HS-27A (cell line): ENCODE data around the gene CDYL.

ENCODE experiments used
- DNase-seq: peaks from one replicate; pipeline ENCODE4 v3.0.0-alpha.2; 2012; ENCODE audit warnings: low read depth, missing footprints

CDYL gene

DNA sequence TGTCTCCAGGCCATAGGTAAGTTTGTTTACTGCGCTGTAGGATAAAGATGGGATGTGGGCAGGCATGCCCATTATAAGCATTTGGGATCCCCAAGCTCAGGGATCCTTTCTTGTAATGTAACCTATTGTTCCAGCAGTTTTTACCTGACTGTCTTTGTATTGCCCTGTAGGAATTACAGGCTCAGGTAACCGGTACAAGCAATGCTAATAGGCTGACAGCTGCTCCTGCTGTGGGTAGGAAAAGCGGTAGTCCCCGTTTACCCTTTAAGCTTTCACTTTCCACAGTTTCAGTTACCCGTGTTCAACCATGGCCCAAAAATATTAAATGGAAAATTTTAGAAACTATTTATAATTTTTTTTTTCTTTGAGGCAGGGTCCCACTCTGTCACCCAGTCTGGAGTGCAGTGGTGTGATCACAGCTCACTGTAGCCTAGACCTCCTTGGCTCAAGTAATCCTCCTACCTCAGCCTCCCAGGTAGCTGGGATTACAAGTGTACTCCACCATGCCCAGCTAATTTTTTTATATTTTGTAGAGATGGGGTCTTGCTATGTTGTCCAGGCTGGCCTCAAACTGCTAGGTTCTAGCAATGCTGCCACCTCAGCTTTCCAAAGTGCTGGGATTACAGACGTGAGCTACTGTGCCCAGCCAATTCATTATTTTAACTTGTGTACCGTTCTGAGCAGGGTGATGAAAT lies 108.6 kb downstream of the CDYL start:
- DNase-seq, result no peak

DNA sequence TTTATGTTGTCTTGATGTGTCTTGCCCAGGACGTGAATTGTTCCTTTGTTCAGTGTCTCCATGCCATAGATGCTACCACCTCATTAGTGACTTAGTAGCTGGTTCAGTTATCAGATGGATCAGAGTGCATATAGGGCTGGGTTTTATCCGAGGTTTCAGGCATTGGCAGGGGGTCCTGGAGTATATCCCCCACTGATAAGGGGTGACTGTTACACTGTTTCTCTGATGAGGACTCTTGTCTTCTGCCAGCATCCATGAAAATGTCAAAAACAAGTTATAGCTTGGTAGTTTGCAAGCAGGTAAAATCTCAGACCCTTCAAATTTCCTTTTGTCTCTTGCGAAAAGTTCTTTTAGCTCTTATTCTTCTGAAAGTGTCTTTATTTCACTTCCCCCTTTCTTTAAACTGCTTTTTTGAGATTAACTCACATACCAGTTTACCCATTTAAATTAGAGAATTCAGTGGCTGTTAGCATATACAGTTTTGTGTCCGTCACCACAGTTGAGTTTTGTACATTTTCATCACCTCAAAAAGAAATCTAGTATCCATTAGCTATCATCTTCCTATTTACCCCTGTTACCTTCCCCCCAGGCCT lies 109.2 kb downstream of the CDYL start:
- DNase-seq, result no peak

DNA sequence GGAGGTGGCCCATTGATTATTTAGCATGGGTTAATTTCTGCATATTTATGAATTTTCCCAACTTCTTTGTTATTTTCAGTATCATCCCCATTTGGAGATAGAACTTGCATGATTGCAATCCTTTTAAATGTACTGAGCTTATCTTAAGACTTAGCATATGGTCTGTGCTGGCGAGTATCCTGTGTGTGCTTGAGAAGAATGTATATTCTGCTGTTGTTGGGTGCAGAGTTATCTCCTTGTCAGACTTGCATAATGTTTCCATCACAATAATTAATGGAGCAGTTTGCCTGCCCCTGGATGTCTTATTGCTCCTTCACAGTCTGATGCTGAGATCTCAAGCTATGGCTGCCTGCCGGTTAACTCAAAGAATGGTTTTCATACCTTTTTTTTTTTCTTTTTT lies 112.6 kb downstream of the CDYL start:
- no peak for DNase-seq

DNA sequence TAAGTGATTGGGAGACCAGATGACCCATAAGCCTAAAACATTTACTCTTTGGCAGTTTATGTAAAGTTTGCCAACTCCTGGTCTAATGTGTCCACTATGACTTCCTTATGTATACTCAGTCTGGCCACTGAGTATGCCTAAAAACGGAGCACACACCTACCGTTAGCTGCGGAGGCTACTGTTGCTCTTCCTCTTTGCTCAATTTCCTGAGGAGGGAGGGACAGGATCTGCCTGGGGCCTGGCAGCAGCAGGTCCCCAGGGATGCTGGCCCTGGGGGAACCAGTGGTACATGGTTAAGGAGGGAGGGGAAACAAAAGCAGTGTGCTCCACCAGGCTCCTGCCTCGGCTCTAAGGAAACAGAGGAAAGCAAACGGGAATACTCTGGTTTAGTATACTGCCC lies 113.5 kb downstream of the CDYL start:
- no peak for DNase-seq

DNA sequence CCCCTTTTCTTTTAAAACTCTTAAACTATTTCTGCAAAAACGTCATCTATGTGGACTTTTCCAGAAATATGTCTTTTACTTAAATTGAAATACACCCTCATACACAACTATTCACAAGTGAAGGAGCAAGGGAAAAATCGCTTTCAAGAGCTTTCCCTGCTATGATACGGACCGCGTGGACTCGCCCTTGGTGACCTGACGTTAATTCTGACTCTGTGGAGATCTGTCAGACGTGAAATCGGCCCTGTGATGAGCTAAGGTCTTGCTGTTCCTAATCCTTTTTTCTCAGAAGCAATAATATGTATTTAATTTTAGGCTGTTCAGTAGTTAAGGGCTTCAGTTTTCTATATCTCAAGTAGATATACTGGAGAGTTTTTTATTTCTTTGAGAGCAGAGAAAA lies 114.0 kb downstream of the CDYL start:
- DNase-seq, result no peak

DNA sequence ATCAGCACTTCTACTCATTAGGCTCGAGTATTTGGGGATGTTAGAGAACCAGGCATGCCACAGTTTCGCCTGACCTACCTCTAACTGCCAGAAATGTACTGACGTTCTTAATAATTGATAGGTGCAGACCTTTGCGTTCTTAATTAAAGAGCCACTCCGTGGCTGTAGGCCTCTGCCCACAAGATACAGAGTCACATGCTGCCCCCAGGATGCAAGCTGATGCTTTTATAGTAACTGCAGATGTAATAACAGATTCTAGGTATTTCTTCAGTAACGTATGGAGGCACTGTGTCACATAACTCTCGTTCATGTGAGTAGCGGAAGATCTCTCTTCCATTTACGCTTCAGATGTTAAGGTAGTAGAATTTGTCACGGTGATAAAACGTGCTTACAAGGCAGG lies 114.4 kb downstream of the CDYL start:
- no peak for DNase-seq

DNA sequence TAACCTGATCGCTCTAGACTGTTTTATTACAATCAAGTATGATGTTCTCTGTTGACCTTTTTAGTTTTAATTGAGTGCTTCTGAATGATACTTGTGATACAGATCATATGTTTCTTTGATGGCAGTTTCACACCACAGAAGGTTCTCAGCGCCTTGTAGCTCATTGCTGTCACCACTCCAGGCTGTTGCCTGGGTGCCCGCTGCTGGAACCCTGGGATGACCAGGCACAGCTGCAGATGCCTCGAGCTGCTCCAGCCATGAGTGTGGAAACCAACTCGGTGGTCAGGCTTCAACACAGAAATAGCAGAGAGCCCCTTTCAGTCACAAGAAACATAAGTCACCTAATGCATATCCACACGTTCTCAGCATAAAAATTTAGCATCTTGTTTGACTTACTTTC lies 114.9 kb downstream of the CDYL start:
- DNase-seq, result no peak

DNA sequence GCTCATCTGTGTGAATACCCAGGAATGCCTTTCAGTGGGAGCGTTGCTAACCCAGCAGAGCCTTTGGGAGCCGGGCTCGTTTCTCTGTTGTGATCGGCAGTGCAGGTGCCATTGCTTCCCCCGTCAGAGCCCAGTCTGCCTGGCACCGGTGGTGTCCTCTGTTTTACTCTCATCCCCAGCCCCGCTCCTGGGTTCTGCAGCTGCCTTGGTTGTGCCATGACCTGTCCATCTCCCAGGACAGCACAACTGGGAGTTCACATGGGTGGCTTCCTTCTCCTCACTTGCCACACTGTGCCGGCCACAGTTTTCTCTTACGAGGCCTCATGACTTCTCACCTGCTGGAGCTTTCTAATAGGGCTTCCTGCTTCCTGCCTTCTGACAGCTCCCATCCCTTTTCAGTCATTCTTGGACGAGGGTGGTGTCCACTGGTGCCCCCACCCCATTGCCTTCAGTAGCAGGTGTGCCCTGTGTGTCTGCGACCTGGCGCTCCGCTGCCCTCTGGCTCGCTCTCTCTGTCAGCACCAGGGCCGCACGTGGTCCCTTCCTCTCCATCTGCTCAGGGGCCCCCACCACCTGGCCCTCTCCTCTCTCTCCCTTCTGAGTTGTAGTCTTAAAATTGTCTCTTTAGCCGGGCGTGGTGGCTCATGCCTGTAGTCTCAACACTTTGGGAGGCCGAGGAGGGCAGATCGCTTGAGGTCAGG lies 116.7 kb downstream of the CDYL start:
- DNase-seq, result no peak

DNA sequence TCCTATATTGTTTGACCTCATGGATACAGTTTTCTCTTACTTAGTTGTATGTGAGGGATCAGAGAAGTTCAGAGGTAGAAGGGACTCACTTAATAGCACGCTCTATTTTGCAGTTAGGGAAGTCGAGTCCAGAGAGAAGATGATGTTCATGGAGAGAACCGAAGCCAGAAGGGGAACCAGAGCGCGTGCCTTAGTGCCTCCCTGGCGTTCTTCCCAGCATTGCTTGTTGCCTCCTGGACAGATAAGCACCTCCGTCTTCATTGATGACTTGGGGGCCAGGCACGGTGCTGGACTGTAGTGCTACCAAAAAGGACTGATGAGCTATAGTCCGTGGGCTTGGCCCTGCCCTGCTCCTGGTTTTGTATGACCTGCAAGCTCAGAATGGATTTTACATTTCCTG lies 117.8 kb downstream of the CDYL start:
- no peak for DNase-seq

DNA sequence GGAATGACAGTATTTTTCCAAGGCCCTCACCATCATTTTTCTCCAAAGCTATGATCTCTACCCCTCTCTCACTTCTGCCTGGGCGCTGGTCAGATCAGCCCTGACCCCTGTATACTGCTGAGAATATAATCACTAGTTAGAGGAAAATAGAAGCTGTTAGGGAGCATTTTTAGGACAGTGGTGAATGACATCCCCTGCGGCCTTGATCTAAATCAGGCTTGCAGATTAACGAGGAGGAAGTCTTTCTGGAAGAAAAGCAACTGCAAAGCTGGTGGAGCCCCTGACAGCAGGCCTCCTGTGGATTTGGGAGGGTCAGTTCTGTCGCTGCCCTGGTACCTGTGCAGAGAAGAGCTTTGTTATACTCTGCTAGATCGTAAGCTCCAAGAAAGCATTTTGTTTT lies 119.8 kb downstream of the CDYL start:
- DNase-seq, result no peak

DNA sequence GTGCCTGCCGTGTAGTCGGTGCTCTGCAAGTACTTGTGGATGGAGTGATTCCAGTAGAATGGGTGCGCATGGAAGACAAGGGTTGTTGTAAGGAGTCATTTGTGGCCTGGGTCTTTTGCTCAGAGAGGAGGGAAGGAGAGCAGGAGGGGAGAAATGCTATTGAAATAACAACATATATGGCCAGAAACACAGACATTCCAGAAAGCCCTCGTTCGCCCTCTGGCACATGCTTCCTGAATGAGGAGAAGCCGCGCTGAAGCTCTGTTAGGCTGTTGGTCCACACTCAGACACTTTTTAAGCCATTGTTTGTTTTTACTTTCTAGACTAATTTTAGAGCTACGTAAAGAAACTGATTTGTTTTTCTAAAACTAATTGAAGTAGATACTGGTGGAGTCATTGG lies 120.2 kb downstream of the CDYL start:
- DNase-seq, result no peak

DNA sequence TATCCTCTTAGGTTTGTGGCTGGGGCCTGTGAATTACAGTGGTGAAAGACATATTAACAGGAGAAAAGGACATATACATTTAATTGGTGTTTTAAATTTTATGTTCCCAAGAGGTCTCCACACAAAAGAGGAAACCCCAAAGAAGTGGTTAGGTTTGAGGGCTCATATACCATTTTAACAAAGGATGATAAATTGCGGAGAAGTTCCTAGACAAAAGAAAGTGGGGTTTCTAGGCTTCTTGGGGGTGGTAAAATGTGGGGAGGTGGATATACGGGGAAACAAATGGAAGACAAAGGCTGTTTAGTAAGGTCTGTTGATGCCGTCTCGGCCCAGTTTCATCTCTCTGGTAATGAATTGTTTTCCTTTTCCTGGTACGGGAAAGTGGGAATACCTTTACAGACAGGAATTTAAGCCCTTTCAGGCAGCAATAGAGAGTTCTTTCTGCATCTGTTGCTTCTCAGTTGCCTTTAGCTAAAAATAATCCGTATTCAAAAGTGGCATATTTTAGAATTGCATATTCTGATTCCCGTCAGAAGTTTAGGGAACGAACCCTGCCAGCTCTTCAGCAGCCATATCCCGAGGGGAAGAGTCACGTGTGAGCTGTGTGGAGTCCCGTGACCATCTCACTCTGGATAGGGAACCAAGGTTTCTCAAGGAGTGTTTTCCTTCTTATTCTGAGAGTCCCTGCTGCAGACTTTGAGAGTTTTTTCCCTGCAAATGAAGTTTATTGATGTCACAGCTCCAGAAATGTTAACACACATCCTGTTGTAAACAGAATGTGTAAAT lies 123.2 kb downstream of the CDYL start:
- no peak for DNase-seq

DNA sequence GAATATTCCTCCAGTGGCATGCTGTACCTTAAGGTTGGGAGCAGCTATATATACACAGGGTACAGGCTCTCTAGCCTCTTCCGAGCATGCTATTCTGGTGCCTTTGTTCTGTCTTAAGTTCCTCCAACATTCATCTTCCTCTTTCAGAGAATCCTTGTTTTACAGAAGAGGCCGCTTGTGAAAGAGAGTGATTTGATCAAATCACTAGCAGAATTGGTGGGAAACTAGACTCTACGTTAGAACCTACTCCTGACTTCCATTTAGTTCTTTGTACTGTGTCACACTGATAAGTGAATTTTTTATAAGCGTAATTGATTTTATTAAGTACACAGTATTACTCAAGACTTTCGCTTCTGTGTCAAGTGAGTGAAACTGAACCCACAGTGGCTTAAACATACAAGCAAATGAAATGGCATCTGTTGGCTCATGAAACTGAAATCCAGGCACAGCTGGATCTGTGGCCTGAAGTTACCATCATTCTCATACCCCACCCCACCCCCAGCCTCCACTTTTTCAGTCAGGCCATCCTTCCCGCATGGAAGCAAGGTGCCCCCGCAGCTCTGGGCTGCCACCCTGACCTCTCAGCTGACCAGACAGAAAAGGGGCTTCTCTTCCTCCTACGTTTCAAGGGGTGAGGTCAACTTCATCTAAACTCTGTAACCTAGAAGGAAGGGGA lies 125.3 kb downstream of the CDYL start:
- DNase-seq, result no peak

DNA sequence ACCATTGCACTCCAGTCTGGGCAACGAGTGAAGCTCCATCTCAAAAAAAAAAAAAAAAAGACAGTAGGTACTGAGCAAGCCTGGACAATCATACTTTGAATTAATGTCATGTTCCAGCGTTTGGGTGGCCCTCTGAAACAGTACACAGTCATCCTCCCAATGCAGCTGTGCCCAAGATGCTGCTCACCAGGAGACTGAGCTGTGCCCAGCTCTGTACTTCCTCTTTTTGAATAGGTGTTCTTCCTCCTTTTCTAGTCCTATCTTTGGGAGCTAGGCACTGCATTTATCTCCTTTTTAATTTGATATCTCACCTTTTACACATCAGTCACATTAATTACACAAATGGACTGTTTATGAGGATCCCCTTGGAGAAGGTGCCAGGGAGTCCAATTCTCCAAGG lies 126.2 kb downstream of the CDYL start:
- no peak for DNase-seq

DNA sequence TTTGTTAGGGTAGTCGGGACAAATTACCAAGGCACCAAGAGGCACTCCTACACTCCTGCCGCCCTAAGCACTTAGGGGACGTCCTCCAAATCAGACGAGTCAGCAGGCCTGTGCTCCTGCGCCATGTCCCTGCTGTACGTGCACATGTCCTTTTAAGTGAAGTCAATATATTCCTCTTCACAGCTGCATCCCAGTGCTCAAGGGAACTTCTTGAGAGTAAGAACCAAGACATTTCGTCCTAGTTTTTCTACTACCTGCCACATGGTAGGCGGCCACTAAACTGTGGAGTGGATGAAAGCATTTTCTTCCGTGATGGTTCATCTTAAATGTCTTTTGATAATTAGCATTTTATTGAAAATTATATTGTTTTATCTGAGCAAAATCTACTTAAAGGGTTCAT lies 126.9 kb downstream of the CDYL start:
- no peak for DNase-seq

DNA sequence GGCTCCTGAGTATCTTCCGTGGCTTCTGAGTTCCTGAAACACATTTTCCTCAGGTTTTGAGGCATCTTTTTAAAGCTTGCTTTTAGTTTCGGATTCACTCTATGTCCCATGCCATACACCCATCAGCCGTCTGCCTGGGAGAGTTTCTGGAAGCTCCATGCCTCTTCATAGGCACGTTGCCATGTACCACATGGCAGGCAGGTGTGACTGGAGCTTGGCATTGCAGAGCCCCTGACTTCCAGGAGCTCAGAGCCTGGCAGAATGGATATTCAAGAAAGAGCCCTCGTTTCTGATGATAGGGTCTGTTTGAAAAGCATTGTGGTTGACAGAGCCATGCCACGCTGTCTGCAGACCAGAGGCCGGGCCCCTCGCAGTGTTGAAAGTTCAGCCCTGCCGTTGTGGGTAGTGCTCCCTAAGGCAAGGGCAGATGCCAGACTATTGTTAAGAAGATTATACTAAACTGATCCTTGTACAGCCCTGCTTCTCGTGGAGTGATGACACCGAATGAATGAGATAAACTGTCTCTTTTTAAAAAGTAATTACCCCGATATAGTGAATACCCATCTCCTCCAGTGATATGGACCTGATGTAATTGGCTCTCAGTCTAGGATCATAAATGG lies 127.7 kb downstream of the CDYL start:
- no peak for DNase-seq

DNA sequence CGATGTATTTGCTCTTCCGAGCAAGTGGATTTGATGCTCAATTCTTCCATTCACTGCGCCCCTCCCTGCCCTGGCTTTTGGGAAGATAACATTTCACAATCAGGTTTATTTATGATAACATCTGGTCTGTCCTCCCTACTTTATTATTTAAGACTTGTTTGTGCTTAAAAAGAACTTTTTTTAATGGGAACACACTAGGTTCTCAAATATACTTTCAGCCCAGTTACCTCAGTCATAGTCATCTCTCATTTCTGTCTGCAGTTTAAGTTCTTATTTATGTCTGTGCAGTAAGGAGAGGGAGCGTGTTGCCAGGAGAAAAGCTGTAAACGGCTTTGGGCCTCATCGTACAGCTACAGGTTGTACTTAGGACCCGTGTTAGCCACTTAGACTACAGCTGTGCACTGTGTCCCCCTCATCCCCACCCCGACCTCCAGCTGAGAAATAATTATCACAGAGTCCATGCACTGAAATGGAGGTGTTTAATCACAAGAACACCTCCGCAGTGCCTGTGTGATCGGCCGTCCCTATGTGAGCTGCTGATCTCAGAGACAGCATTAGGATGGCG lies 128.3 kb downstream of the CDYL start:
- DNase-seq, result no peak

DNA sequence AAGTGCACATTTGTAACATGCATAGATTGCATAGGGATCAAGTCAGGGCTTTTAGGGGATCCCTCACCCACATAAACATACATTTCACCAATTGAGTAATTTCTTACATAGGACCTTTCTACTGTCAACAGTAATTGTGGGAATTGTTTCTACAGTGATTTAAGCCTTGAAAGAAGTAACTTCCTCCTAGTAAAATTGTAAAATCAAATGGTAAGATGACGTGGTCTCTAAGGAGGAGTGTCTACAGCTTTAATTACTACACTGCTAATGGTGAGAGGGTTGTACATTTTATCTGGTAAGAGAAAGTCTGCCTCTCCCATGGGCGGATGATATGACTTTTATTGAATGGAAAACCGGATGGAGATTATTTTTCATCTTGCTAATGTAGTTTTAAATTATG lies 129.6 kb downstream of the CDYL start:
- DNase-seq, result no peak

DNA sequence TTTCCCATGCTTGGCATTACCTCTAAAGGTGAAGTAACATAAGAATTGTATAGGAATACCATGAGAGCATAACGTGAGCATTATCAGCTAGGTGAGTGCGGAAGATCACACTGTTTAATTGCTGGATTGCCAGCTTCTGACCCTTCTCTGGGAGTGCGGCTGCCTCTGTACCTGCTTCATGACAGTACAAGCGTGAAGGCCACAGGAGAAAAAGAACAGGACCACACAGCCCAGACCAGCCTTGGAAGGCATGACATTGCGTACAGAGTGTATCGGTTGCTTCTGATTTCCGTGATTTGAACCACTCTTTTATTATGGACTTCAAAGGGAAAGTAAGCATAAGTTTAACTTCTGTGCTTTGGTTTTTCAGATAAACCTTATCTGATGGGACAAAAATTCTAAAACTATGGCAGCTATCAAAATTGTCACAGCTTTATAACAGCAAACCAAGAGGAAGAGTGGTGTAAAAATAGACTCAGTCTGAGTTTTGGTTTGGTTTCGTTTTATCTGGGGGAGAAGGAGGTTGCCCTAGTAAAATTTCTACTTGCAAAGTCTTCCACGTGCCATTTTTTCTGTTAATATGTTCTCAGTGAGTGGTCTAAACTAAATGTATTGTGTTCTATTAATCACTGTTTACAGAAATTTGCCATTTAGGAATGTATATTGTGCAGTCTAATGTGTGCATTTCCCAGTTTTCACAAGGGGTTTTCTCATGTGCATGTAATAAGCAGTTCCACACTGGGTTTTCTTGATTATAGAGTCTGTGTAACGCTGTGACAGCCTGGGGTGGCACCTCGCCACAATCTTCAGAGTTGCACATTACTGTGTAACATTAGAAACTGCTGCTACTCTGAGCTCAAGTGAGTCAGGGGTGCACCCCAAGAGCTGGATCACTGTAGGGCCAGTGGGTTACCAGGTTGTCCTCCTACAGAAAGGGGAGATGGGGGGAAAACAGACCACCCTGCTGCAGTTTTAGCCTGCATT lies 130.4 kb downstream of the CDYL start:
- DNase-seq, result no peak

DNA sequence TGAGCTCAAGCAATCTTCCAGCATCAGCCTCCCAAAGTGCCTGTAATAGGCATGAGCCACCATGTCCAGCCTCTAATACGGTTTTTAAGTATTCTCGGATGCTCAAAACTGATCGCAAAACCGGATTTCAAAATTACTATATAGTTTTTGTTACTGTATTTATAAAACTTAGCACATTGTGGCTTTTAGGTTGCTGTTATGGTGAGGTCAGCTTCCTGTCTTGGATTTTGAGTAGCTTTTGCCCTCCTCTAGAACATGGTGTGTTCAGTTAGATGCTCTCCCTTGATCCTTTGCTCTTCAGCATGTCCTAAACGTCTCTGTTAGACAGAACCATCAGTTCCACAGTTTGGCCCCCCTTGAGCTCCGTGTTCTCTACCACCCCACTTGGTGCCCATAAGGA lies 131.4 kb downstream of the CDYL start:
- DNase-seq, result no peak
